HG02938 (cell line): ENCODE measurements around the gene RPL36A.
A peak's percentile ranks its signal among the peaks of the same experiment; 100 is the strongest.

ENCODE experiments used
- ATAC-seq: cut with Tn5 transposase; IDR thresholded peaks from one replicate; pipeline ENCODE4 v1.9.1; 2021; ENCODE audit warnings: mild to moderate bottlenecking, moderate library complexity; ENCODE audit not compliant: unreplicated experiment

Gene RPL36A

GRCh38 chrX:101430457-101431078 lies 39.8 kb downstream of the RPL36A start:
- ATAC-seq, result peak; percentile 97

- ATAC-seq, result no peak
These were observed 51.3 kb downstream of the RPL36A start for GRCh38 chrX:101442085-101442484.
